Stimulated activated CD4-positive, alpha-beta T cell treated with anti-CD3 and anti-CD28 coated beads, Interleukin-1b, Interleukin-23, amount 100 ng/mL, for 4 hours (primary cell): ENCODE data around the gene GTF3C4.

Source experiments
- DNase-seq, 2 donors: peaks; one replicate each; pipeline ENCODE4 v3.0.0-alpha.2; 2020; ENCODE audit warnings: low read depth in 2 of 2

GTF3C4 gene

DNA sequence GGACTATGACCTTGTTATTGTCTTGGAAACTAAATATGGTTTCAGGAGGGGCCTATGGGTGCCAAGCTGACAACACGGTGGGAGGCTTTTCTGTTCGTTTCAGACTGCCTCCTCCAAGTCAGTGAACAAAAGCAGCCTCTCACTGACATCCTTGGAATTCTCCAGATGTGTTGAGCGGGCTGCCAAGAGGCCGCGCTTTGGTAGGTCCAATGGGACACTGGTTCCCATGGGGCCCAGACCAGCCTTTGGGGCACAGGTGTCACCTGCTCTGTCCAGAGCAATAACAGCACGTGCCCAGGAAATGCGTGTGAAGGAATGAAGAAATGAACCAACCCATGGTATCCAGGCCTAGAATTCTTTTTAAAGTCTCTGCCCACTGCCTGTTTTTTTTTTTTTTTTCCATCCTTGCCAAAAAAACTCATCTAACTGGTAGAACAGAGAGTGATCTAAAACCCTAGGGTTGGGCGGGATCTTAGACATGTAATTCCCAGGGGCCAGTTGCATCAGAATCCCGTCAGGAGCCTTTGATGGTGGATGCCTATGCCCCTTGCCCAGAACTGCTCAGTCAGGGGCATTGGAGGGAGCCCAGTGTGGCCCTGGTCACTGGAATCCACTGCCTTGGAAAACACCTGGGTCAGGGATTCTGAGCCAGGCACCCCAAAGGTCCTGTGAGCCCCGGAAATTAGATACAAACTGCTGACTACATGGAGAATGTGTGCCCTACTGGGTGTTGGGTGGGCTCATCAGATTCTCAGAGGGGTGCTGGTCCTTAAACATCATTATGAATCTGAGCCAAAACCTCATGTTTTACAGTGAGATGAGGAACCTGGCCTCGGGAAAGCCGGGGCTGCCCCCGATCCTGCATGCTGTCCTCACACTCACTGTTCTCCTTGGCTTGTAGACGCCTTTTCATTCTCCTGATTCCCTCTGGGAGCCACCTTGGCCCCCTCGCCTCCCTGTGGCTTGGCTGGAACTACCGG, 60.1 kb downstream of the GTF3C4 start:
- no peak for DNase-seq

DNA sequence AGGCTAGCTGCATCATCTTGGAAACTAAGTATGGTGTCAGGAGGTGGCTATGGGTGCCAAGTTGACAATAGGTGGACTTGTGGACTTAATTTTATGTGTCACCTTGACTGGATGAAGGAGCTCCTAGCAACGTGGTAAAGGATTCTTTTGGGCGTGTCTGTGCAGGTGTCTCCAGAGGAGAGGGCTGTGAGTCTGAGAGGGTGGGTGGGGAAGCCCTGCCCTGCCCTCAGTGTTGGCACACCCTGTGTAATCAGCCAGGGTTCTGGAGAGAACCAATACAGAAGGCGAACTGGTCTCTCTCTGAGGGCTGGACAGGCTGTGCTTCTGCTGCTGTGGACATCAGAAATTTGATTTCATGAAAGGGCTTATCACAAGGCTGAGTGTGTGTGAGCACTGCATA, 61.0 kb downstream of the GTF3C4 start:
- no peak for DNase-seq

DNA sequence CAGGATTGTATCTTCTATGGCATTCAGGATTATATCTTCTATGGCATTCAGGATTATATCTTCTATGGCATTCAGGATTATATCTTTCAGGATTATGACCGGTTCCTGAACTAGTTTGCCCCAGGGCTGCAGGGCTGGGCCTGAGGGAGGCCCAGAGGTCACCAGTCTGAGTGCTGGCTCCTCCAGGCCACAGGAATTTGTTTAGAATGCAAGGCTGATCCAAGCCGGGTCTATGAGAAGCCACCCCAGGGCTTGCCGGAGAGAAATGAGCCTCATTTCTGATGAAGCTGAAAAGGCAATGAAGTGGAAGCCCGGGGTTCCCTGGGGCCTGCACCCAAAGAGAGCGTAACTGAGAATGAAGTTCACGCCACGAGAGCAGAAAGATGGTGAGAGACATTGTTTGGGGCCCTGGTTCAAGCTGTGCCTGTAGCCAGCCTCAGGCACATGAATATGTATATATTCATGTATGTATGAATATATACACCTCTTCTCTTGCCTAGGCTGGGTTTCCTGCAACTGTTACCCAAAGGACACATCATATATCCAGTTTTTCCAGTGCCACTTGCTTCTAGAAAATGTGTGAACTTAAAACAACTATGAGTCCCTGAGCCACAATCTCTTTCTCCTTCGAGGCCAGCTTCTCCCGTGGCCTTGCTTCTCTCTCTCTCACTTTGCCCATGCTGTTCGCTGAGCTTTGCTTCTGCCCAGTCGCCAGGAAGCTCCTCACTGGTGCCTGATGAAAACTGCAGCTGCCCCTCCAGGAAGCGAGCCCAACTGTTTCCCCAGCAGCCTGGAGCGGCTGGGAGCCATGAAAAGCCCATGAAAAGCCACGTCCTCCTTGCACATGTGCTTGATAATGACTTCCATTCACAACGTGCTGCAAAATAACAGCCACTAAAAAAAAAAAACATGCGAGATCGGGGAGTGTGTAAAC, 62.3 kb downstream of the GTF3C4 start:
- DNase-seq: no peak

DNA sequence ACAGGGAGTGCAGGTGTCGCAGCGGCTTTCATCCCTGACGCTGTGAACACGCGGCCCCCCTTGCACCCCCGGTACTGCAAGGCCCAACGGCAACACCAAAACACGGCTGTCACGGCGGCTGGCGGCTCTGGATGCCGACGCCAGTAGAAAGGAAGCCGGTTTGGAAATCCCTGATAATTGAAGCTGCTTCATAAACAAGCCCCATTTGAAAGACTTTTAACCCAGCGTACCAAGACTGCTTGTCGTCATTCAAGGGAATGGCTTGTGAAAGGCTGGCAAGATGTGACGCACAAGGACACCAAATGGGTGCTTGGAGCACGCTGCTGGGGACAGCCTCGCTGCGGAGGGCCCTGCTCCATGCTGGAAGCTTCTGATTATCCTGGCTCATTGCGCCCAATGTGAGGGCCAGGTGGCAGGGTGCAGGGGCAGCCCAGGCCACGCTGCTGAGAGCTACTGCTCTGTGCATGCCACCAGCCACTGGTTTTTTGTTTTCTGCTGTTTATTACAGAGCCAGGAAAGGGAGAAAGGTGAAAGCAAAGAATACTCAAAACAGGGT, 63.1 kb downstream of the GTF3C4 start:
- DNase-seq: no peak

DNA sequence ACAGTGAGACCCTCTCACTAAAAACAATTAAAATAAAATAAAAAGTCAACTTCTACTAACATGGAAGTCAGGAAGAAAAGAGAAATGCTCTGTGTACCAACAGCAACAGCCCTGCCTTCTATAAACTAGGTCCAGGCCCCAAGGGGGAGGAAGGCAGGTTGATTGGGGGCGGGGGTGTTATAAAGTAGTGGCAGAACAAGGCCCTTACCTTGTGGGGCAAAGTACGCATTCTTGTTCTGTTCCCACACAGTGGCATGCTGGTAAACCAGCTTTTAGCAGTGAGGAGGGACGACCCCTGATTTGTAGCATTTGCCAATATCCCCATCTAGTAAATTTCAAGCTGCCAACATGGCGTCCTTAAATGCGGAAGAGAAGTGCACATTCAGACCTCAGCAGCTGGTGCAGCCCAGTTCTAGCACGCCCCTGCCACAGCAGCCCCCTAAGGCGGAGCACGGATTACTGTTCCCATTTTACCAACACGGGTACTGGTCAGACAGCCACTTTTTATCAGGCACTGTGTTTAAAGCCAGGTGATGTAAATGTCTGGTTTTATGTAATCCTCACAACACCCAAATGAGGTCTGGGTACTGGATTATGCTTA, 69.5 kb downstream of the GTF3C4 start:
- no peak for DNase-seq

DNA sequence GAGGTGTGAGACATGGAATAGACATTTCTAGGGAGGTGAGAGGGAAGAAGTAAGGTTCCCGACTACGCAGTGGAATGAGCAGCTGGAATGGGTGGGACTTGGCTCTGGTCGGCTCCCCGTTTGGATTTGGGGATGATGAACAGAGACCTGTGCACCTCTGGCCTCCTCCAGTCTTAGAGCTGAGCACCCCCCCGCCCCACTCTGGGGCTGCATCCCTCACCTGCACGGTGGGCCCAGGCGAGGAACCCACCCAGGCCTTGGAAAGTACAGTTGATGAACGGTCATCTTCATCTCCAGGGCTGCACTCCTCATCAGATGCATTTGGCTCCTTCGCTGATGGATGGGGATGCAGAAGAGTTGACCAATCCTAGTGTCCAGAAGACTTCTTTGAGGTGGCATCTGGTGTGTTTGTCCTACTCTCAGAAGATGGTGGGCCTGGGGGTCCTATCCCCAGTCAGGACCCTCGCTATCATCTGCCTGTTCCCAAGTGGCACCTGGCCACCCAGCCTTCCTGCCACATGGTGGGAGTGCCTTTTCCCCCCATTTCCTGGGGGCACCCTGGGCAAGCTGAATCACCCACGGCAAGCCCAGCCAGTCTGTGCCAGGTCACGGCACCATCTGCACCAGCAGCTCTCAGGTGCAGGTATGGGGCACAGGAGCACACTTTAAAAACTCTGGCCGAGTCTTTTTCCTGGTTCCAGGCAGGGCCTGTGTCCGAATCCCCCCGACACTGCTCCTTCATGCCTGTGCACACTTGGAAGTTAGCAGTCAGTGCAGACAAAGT, 70.5 kb downstream of the GTF3C4 start:
- DNase-seq: no peak

DNA sequence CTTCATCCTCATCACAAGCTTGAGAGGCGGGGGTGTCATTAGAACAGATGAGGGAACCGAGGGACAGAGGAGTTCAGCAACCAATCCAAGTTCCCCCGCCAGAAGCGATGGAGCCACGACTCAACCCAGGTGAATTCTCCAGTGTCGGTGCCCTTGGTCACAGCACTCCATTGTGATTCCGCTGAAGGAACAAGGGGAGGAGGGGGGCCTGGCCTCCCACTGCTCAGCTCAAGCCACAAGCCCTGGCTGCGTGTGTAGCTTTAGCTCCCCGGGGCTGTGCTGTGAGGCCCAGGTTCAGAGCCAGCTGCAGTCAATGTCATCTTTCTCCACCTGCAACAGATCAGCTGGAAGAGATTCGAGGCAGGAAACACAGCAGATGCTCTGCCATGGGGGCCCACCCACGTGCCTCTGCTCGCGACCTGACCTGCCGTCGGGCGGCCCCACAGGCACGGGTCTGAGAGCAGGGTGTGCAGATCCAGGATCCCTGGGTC, 72.6 kb downstream of the GTF3C4 start:
- DNase-seq: no peak

DNA sequence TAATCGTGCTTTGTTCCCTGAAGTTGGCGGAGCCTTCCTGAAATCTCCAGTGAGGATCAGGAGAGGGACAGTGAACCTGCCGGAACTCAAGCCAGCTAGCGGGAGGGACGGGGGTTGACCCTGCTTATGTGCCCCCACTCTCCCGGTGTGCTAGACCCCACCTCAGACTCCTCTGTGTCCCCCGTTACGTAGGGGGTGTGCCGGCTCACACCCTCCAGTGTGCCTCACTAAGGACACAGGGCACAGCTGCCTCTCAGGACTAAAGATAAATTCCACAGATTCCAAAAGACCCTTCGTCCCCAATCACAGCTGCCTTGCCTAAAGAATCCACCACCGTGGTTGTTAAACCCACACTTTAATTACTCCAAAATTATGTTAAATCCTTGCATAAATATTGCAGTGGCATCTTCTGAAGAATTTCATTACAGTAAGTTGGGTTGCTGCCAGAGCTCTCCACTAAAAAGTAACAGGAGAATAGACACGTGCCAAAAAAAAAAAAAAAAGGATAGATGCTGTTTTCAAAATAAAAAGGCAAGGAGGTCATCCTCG, 73.7 kb downstream of the GTF3C4 start:
- DNase-seq: no peak
